ENCODE data around the gene DZANK1.

The DZANK1 gene

GRCh38 chr20:18440403-18440802 lies 26.4 kb downstream of the DZANK1 start:
- TF ChIP-seq CTCF (IDR thresholded peaks at IDR 0.05; ENCODE audit: low read depth, low read length): no peak
- H3K4me3 ChIP-seq (ENCODE audit: low read depth, low read length): no peak overlapping the region

- H3K4me3 ChIP-seq (ENCODE audit: low read depth, low read length): no peak overlapping the region
- no peak for TF ChIP-seq CTCF (IDR thresholded peaks at IDR 0.05; ENCODE audit: low read depth, low read length)
Measured at GRCh38 chr20:18436847-18437246, 30.0 kb downstream of the DZANK1 start.

GRCh38 chr20:18431206-18431605 lies 35.6 kb downstream of the DZANK1 start:
- no peak for TF ChIP-seq CTCF (IDR thresholded peaks at IDR 0.05; ENCODE audit: low read depth, low read length)
- no peak overlapping the region for H3K4me3 ChIP-seq (ENCODE audit: low read depth, low read length)

DNA sequence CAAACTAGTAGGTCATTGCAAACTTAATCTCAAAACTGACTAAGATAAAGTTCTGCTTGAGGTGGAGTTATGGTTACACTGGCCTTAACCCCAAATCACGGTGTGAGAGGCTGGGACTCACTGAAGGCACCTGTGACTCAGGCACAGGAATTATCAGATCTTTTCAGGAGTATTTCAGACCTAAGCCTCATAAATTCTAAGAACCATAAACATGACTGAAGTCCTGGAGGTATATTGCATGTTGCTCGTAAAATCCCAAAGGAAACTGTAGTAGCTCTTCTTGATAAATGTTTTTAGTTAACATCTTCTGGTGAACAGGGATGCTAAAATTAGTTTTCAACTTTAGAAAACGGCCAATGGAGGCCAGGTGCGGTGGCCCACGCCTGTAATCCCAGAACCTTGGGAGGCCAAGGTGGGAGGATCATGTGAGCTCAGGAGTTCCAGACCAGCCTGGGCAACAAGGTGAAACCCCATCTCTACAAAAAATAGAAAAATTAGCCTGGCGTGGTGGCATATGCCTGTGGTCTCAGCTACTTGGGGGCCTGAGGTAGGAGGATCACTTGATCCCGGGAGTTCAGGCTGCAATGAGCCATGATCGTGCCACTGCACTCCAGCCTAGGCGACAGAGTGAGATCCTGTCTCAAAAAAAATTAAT lies 36.5 kb downstream of the DZANK1 start:
- no peak for TF ChIP-seq CTCF (IDR thresholded peaks at IDR 0.05; ENCODE audit: low read depth, low read length)
- no peak overlapping the region for H3K4me3 ChIP-seq (ENCODE audit: low read depth, low read length)

DNA sequence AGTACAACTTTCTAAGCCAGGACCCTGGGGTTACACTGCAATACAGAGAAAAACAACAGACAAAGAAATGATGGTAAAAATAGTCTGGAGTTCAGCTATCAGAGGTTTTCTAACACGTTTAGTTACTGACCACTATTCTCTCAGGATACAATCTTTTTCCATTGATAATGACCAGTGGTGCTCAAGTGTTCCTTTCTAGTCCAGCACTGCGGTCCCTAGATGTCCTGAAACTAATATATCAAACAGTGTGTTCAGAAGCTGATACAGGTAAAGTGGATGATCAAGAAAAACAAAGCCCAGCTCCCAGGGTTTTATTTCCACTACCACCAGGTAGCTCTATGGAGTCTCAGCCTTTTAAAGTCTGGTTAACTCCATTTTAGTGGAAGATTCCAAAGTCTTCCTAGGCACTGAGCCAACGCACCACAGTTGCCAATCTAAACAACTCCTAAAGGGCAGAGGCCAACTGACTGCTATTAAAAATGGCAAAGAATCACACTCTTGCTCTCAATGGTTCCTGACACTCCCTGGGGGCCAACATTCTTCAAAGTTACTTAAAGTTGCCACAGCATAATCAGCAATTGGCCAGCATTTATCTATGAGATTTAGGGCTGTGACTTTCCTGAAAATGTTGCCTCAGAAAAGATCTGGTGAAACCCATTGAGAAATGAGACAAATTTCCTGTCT lies 38.2 kb downstream of the DZANK1 start:
- TF ChIP-seq CTCF (IDR thresholded peaks at IDR 0.05; ENCODE audit: low read depth, low read length): no peak
- H3K4me3 ChIP-seq (ENCODE audit: low read depth, low read length): no peak overlapping the region

- TF ChIP-seq CTCF (IDR thresholded peaks at IDR 0.05; ENCODE audit: low read depth, low read length): no peak
- no peak overlapping the region for H3K4me3 ChIP-seq (ENCODE audit: low read depth, low read length)
Measured at GRCh38 chr20:18427214-18427613, 39.6 kb downstream of the DZANK1 start.

DNA sequence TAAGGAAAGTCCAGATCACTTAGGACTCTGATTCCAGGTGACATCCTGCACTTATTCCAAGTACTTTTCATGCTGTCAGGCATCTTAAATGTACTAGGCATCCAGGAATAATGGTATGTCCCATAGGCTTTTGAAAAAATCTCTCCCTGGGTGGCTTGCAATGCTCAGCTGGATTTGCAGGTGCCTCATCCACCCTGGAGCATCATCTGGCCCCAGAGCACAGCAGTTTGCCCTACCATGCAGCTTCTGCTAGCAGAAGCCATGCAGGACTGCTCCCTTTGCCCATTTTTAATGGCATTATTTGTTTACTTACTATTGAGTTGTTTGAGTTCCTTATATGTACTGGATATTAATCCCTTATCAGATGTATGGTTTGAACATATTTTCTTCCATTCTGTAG lies 45.2 kb downstream of the DZANK1 start:
- no peak overlapping the region for H3K4me3 ChIP-seq (ENCODE audit: low read depth, low read length)
- no peak for TF ChIP-seq CTCF (IDR thresholded peaks at IDR 0.05; ENCODE audit: low read depth, low read length)
